ENCODE results near the gene HIGD1A. TPM values are rescaled to one million over a fixed set of nuclear protein-coding genes. Genes with fewer than 3 reads are reported as not detected.
A peak's percentile ranks its signal among the peaks of the same experiment; 100 is the strongest.

HIGD1A gene
- total RNA-seq, 4 donors from 2014 or later, result 102 to 278 (median 204) TPM

DNA sequence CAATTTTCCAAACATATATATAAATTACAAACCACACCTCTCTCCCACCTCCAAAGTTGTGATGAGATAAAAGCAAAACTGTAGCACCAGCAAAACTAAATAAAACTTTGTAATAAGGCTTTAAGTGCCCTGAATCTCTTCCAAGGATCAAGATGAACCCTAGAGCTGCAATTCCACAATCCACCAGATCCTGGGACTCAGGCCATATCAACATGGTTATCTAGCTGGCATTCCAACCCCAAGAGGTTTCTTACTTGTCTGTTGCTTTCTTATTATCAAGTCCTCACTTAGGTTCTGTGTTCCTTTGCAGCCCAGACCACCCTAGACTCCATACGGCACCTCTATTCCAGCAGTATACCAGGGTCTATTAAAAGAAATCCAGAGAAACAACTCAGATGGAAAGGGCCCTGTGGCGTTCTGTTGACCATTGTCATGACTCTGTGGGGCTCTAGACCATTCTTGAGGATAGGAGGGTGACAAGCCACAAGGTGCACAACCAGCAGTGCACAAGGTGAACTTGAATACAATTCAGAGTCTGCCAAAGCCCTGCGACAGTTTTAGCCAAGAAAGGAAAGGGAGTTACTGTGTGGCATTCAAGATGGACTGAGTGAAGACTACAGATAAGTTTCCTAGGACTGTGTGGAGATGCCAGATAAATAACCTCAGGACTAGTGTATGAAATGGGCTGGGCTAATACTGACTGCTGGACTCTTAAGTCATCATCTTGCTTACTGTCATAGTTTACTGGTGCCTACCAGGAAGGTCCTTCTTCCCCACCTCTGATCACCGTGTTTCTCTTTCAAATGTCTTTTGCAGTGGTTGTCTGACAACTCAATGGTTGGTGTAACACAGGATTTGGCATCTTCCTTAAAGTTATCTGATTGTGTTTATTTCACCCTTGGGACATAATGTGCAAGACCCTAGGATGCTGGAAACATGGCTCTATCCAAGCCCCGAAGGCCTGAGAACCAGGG is 32.1 kb upstream of the HIGD1A start:
- H3K4me3 ChIP-seq, result no peak overlapping the region
- no peaks in the 10 kb centered on the region for H3K9me3 ChIP-seq
- H3K36me3 ChIP-seq, result no peaks in the 10 kb centered on the region
- no peaks in the 10 kb centered on the region for H3K27me3 ChIP-seq
- no peak for DNase-seq
- TF ChIP-seq, protein P1, sequence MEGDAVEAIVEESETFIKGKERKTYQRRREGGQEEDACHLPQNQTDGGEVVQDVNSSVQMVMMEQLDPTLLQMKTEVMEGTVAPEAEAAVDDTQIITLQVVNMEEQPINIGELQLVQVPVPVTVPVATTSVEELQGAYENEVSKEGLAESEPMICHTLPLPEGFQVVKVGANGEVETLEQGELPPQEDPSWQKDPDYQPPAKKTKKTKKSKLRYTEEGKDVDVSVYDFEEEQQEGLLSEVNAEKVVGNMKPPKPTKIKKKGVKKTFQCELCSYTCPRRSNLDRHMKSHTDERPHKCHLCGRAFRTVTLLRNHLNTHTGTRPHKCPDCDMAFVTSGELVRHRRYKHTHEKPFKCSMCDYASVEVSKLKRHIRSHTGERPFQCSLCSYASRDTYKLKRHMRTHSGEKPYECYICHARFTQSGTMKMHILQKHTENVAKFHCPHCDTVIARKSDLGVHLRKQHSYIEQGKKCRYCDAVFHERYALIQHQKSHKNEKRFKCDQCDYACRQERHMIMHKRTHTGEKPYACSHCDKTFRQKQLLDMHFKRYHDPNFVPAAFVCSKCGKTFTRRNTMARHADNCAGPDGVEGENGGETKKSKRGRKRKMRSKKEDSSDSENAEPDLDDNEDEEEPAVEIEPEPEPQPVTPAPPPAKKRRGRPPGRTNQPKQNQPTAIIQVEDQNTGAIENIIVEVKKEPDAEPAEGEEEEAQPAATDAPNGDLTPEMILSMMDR (IDR thresholded peaks at IDR 0.05), result no peak
- no peak for TF ChIP-seq POLR2A (IDR thresholded peaks at IDR 0.05)
- H3K4me1 ChIP-seq, result no peaks in the 10 kb centered on the region
- no peak overlapping the region for H3K27ac ChIP-seq

DNA sequence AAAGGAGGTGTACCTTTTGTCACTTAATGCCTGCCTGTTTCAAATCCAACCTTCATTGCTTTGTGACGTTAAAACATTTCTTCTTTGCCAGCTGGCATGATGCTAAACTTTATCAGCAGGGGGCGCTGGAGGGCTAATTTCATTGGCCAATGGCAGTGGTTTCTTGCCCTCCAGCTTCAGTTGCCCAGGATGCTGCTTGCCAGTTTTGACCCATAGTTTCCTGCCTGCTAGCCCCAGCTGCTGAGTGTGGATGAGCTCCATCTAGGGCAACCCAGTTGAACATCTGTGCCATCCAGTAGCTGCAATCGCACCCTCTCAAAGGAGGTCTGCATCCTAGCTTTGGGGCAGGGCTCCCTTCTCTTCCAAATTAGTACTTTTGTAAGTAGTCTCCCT is 27.0 kb upstream of the HIGD1A start:
- TF ChIP-seq, protein P1 (IDR thresholded peaks at IDR 0.05), result peak; percentile 68 to 81 (median 77)
- TF ChIP-seq POLR2A (IDR thresholded peaks at IDR 0.05), result no peak
- H3K36me3 ChIP-seq, result no peaks in the 10 kb centered on the region
- no peak overlapping the region for H3K27ac ChIP-seq
- no peak overlapping the region for H3K4me3 ChIP-seq
- no peaks in the 10 kb centered on the region for H3K27me3 ChIP-seq
- H3K9me3 ChIP-seq, result no peaks in the 10 kb centered on the region
- peak; percentile 68 to 92 (median 78) for DNase-seq
- peaks cover 0 to 9% (median 0%) of the 10 kb centered on the region in 4 donors for H3K4me1 ChIP-seq

DNA sequence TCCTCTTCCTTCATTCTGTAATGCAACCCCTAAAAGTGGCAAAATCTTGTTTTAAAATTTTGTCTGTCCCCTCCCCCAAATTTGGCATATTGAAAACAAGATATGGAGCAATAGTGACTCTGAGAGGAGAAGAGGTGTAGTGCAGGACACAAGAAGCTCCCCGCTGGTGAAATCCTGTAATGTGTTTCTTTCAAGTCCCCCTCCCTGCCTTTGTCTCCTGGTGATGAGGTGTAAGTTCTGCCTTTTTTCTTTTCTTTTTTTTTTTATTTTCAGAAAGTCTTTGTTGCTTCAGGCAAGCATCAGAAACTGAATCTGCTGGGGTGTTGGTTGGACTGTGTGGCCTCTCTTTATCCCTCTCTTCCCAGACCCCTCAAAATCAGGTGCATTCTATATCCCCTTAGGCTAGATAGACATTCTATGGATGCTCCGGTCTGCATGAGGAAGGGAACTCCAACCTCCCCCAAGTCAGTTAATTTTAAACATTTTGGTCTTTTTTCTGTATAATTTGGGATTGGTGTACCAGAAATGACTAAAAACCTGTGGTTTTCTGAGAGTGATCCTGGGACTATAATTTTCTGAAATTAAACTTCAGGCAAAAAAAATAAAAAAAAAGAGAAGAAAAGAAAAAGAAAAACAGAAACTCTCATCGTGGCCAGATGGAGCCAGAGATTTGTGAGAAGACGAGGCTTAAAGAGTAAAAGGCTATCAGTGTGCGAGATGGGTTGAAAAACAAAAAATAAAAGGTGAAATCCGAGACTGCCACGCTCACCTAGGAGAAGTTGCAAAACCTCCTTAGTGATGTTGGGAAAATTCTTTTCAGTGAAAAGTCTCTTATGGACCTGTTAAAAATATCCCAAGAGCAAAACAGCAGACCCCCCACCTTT is 26.4 kb upstream of the HIGD1A start:
- H3K4me3 ChIP-seq, result no peak overlapping the region
- no peaks in the 10 kb centered on the region for H3K36me3 ChIP-seq
- H3K4me1 ChIP-seq, result peaks cover 0 to 9% (median 0%) of the 10 kb centered on the region in 4 donors
- no peaks in the 10 kb centered on the region for H3K27me3 ChIP-seq
- no peaks in the 10 kb centered on the region for H3K9me3 ChIP-seq
- DNase-seq, result no peak
- no peak for TF ChIP-seq POLR2A (IDR thresholded peaks at IDR 0.05)
- TF ChIP-seq, protein P1 (IDR thresholded peaks at IDR 0.05), result peak in 4 of 6 experiments; percentile 23 to 78 (median 65)
- H3K27ac ChIP-seq, result no peak overlapping the region

DNA sequence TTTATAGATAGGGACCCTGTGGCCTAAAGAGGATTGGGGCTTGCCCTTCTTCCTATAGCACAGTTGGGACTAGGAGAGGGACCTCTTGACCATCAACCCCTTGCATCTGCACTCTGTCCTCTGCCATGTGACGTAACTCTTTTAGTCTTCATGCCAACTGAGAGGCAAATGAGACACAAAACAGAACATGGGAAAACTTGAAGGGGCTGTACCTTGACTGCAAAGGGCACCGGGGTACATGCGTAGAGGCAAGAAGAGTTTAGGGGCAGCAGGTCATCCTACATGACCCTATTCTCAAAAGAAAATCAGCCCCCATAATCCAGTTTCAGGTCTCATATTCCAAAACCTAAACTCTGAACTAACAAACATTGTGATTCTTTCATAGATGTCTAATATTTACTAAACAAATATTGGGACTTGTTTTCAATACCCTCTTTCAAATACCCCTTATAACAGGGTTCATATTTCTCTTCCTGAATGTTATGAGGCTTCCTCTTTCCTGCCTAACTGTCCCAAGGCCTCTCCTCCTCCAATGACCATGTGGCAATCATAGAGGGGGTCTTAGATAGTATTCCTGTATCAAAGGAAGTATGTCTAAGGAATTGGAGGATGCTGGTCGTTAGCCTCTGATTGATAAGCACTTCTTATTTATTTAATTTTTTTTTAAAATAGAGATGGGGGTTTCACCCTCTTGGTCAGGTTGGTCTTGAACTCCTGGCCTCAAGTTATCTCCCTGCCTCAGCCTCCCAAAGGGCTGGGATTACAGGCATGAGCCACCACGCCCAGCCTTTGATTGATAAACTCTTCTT is 25.5 kb upstream of the HIGD1A start:
- peaks cover 0 to 9% (median 0%) of the 10 kb centered on the region in 4 donors for H3K4me1 ChIP-seq
- TF ChIP-seq, protein P1 (IDR thresholded peaks at IDR 0.05), result no peak
- DNase-seq, result peak in 1 of 3 donors; percentile 62
- peak overlapping the region in 3 of 4 donors; percentile 3 to 79 (median 27) for H3K27ac ChIP-seq
- no peaks in the 10 kb centered on the region for H3K27me3 ChIP-seq
- H3K36me3 ChIP-seq, result no peaks in the 10 kb centered on the region
- H3K9me3 ChIP-seq, result no peaks in the 10 kb centered on the region
- H3K4me3 ChIP-seq, result no peak overlapping the region

Measured in Peyer's patch (tissue), 4 donors.